Right lobe of liver (tissue), 4 donors: ENCODE results near the gene PRSS3.
A peak's percentile ranks its signal among the peaks of the same experiment; 100 is the strongest.

ENCODE experiments used
- POLR2A ChIP-seq: fragments of 450-650 bp; IDR thresholded peaks from one replicate; pipeline ENCODE4 v1.6.1; 2017; ENCODE audit warnings: antibody characterized with exemption, mild to moderate bottlenecking
- TF ChIP-seq, protein P1 (sequence below), 4 donors: fragments of 200-600 bp in 3 of 4; fragments of 450-650 bp in 1 of 4; IDR thresholded peaks; one replicate each; pipeline versions ENCODE4 v1.5.1 to v1.8.0; 2016 to 2022; ENCODE audit warnings: antibody characterized with exemption in 4 of 4, mild to moderate bottlenecking in 2 of 4
- donor health status: DM: no; HTN: no; CAD: no.
- donor health status: DM: no; HTN: no; CAD: no.
- donor health status: DM: no; HTN: yes; CAD: no.

DNA sequence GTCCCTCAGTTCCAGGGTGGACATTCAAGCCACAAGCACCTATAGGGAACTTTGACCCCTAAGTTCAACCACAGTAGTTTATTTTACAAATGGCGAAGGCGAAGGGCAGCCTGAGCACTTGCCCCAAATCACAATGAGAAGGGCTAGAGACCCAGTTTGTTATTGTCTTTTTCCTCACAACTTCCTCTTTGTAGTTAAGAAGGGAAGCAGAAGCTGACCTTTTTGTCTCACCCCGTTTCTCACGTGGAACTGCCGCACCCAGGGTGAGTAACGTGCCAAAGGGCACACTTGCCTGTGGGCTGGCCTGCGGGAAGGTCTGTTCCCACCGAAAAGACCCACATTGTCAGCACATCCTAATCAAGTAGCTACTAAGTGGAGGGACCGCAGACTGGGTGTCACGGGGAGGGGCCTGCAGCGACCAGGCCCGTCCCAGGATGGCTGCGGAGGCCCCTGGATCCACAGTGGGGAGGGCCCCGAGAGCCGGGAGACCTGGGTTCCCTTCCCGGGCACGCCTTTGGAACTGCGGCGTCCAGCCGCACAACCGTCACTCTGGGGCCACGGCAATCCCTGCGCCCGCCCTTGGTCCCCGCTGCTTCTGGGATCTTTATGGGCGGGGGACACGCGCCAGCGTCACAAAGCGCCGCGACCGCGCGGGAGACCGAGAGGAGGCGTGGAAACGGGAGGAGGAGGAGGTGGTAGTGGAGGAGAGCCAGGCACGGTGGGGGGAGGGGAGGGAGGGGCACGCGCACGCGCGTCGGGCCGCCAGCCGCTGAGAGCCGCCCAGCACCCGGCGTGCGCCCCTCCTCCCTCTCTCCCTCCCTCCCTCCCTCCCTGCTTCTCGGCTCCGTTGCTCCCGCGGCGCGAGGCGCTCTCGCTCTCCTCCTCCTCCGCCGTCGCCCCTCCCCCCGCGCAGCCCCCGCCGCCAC is 21.2 kb downstream of the PRSS3 start, which contains the start of gene UBE2R2:
- TF ChIP-seq, protein P1, sequence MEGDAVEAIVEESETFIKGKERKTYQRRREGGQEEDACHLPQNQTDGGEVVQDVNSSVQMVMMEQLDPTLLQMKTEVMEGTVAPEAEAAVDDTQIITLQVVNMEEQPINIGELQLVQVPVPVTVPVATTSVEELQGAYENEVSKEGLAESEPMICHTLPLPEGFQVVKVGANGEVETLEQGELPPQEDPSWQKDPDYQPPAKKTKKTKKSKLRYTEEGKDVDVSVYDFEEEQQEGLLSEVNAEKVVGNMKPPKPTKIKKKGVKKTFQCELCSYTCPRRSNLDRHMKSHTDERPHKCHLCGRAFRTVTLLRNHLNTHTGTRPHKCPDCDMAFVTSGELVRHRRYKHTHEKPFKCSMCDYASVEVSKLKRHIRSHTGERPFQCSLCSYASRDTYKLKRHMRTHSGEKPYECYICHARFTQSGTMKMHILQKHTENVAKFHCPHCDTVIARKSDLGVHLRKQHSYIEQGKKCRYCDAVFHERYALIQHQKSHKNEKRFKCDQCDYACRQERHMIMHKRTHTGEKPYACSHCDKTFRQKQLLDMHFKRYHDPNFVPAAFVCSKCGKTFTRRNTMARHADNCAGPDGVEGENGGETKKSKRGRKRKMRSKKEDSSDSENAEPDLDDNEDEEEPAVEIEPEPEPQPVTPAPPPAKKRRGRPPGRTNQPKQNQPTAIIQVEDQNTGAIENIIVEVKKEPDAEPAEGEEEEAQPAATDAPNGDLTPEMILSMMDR (IDR thresholded peaks at IDR 0.05), result no peak
- peak; percentile 93 for TF ChIP-seq POLR2A
